A549 treated with DMSO at 1 μM for 4 hours (cell line): ENCODE measurements around the gene IRF9. TPM values are rescaled to one million over a fixed set of nuclear protein-coding genes. Genes with fewer than 3 reads are reported as not detected.

Source experiments
- total RNA-seq: library from RNA; stranded (reverse); fragments of 200-300 nt; extraction: Qiagen RNA extraction; gene quantifications from 5 replicates; pipeline ENCODE4 v1.2.3, GENCODE V29; 2022; ENCODE audit warnings: low read depth

The IRF9 gene
- total RNA-seq, 1 experiment from 2014 or later, result 18.0 TPM

Other genes with a start within 250 kb of the IRF9 start
- gene DHRS4, start 207.5 kb upstream of the IRF9 start, total RNA-seq, result 39.3 to 49.4 TPM (median 46.9 TPM) in 5 replicates
- 23.7 to 33.4 TPM (median 29.9 TPM) in 5 replicates for gene DHRS4L2, start 172.3 kb upstream of the IRF9 start, total RNA-seq
- 0.24 to 0.59 TPM (median 0.47 TPM) in 5 replicates for gene CARMIL3, start 109.3 kb upstream of the IRF9 start, total RNA-seq
- not detected in 5 replicates for gene CPNE6, start 89.7 kb upstream of the IRF9 start, total RNA-seq
- gene PCK2, start 67.0 kb upstream of the IRF9 start, total RNA-seq, result 17.9 to 21.1 TPM (median 19.7 TPM) in 5 replicates
- gene DCAF11, start 46.5 kb upstream of the IRF9 start, total RNA-seq, result 21.0 to 25.3 TPM (median 21.5 TPM) in 5 replicates
- 0.58 to 1.0 TPM (median 0.99 TPM) in 5 replicates for gene NRL, start 46.3 kb upstream of the IRF9 start, total RNA-seq
- 0.15 to 0.28 TPM (median 0.24 TPM) in 3 of 5 replicates, not detected in the others for gene FITM1, start 30.6 kb upstream of the IRF9 start, total RNA-seq
- 163 to 182 TPM (median 171 TPM) in 5 replicates for gene PSME1, start 25.1 kb upstream of the IRF9 start, total RNA-seq
- 50.9 to 61.8 TPM (median 56.9 TPM) in 5 replicates for gene EMC9, start 19.7 kb upstream of the IRF9 start, total RNA-seq
- 164 to 198 TPM (median 177 TPM) in 5 replicates for gene PSME2, start 14.7 kb upstream of the IRF9 start, total RNA-seq
- 25.6 to 33.1 TPM (median 29.9 TPM) in 5 replicates for gene RNF31, start 13.8 kb upstream of the IRF9 start, total RNA-seq
- 3.4 to 6.4 TPM (median 4.3 TPM) in 5 replicates for gene REC8, start 10.8 kb downstream of the IRF9 start, total RNA-seq
- 79.6 to 102 TPM (median 88.2 TPM) in 5 replicates for gene IPO4, start 27.6 kb downstream of the IRF9 start, total RNA-seq
- gene TM9SF1, start 34.2 kb downstream of the IRF9 start, total RNA-seq, result 65.1 to 72.9 TPM (median 67.8 TPM) in 5 replicates
- gene TSSK4, start 44.4 kb downstream of the IRF9 start, total RNA-seq, result 0.07 TPM in 1 of 5 replicates, not detected in the others
- gene CHMP4A, start 52.2 kb downstream of the IRF9 start, total RNA-seq, result 79.6 to 96.4 TPM (median 82.0 TPM) in 5 replicates
- 27.9 to 35.3 TPM (median 29.6 TPM) in 5 replicates for gene MDP1, start 54.8 kb downstream of the IRF9 start, total RNA-seq
- 427 to 475 TPM (median 451 TPM) in 5 replicates for gene NEDD8, start 71.1 kb downstream of the IRF9 start, total RNA-seq
- 52.4 to 64.1 TPM (median 56.5 TPM) in 5 replicates for gene GMPR2, start 71.7 kb downstream of the IRF9 start, total RNA-seq
- gene TINF2, start 81.4 kb downstream of the IRF9 start, total RNA-seq, result 32.6 to 41.9 TPM (median 37.8 TPM) in 5 replicates
- 0.60 to 1.1 TPM (median 0.83 TPM) in 5 replicates for gene TGM1, start 101.9 kb downstream of the IRF9 start, total RNA-seq
- gene RABGGTA, start 110.3 kb downstream of the IRF9 start, total RNA-seq, result 12.5 to 19.5 TPM (median 16.6 TPM) in 5 replicates
- 10.9 to 13.5 TPM (median 11.8 TPM) in 5 replicates for gene DHRS1, start 138.5 kb downstream of the IRF9 start, total RNA-seq
- gene NOP9, start 138.6 kb downstream of the IRF9 start, total RNA-seq, result 15.6 to 19.7 TPM (median 18.9 TPM) in 5 replicates
- gene CIDEB, start 146.7 kb downstream of the IRF9 start, total RNA-seq, result 0.14 to 0.70 TPM (median 0.29 TPM) in 5 replicates
- gene LTB4R2, start 148.9 kb downstream of the IRF9 start, total RNA-seq, result 2.4 to 5.7 TPM (median 4.7 TPM) in 5 replicates
- gene LTB4R, start 150.2 kb downstream of the IRF9 start, total RNA-seq, result 3.4 to 8.6 TPM (median 5.6 TPM) in 5 replicates
- not detected in 5 replicates for gene ADCY4, start 173.8 kb downstream of the IRF9 start, total RNA-seq
- not detected in 5 replicates for gene RIPK3, start 178.7 kb downstream of the IRF9 start, total RNA-seq
- gene NFATC4, start 206.9 kb downstream of the IRF9 start, total RNA-seq, result 0.10 to 0.38 TPM (median 0.20 TPM) in 4 of 5 replicates, not detected in the other
- gene NYNRIN, start 237.7 kb downstream of the IRF9 start, total RNA-seq, result 0.19 to 0.40 TPM (median 0.20 TPM) in 5 replicates